ENCODE results near the gene ADD2. TPM values are rescaled to one million over a fixed set of nuclear protein-coding genes. Genes with fewer than 3 reads are reported as not detected.

The ADD2 gene
- total RNA-seq, 1 experiment from 2014 or later = 3.5 TPM

- Histone ChIP-seq H3K4me3 (no peak overlapping the region), H3K27me3 (ENCODE audit: insufficient read depth, low read depth) (peaks cover 68% of the 10 kb centered on the region), H2AFZ (no peak overlapping the region), H3K79me2 (ENCODE audit: low read depth) (no peaks in the 10 kb centered on the region), H3K4me1 (replicated peaks; ENCODE audit: insufficient read depth) (no peaks in the 10 kb centered on the region), H3K27ac (no peak overlapping the region), H3K9me3 (ENCODE audit: insufficient read depth, low read depth) (no peaks in the 10 kb centered on the region), H3K36me3 (ENCODE audit: low read depth) (no peaks in the 10 kb centered on the region), H3K4me2 (no peak overlapping the region), H3K9me2 (ENCODE audit: insufficient read depth) (no peaks in the 10 kb centered on the region), H3F3A (ENCODE audit: insufficient read depth, low read depth) (no peaks in the 10 kb centered on the region), H4K20me1 (ENCODE audit: insufficient read depth) (no peaks in the 10 kb centered on the region)
- no TSS peak for BruUV-seq (replicated peaks)
- no peak for DNase-seq
- TF ChIP-seq EZH2 (IDR thresholded peaks at IDR 0.05; ENCODE audit: low read depth) = no peak
- TF ChIP-seq, protein P1, sequence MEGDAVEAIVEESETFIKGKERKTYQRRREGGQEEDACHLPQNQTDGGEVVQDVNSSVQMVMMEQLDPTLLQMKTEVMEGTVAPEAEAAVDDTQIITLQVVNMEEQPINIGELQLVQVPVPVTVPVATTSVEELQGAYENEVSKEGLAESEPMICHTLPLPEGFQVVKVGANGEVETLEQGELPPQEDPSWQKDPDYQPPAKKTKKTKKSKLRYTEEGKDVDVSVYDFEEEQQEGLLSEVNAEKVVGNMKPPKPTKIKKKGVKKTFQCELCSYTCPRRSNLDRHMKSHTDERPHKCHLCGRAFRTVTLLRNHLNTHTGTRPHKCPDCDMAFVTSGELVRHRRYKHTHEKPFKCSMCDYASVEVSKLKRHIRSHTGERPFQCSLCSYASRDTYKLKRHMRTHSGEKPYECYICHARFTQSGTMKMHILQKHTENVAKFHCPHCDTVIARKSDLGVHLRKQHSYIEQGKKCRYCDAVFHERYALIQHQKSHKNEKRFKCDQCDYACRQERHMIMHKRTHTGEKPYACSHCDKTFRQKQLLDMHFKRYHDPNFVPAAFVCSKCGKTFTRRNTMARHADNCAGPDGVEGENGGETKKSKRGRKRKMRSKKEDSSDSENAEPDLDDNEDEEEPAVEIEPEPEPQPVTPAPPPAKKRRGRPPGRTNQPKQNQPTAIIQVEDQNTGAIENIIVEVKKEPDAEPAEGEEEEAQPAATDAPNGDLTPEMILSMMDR (conservative IDR thresholded peaks at IDR 0.05) = no peak
- ChIA-PET POLR2A (ENCODE audit: unreplicated experiment) (no interaction called here), CTCF (no interaction called here)
- intact Hi-C loops (cut with micrococcal nuclease; ENCODE audit: unreplicated experiment) = no loop called here
Observed at GRCh38 chr2:70808983-70809958, 41.3 kb upstream of the ADD2 start.

DNA sequence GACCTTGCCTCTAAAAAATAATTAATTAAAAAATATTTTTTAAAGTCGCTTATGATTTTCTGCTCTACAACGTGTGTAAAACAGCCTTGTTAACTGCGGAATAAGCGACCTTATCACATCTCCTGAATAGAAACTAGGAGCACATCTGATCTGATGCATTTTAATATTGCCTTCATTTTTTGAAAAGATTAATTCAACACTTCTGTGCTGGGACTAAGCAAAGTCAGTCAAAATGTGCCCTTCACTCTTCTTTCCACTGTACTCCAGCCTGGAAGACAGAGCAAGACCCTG is 39.8 kb upstream of the ADD2 start:
- H3K79me2 ChIP-seq (ENCODE audit: low read depth) = no peaks in the 10 kb centered on the region
- no peaks in the 10 kb centered on the region for H4K20me1 ChIP-seq (ENCODE audit: insufficient read depth)
- ChIA-PET POLR2A (ENCODE audit: unreplicated experiment) (no interaction called here), CTCF (no interaction called here)
- no peaks in the 10 kb centered on the region for H3K4me1 ChIP-seq (replicated peaks; ENCODE audit: insufficient read depth)
- BruUV-seq (replicated peaks) = no TSS peak
- no peaks in the 10 kb centered on the region for H3K36me3 ChIP-seq (ENCODE audit: low read depth)
- TF ChIP-seq, protein P1 (conservative IDR thresholded peaks at IDR 0.05) = no peak
- no peak for TF ChIP-seq EZH2 (IDR thresholded peaks at IDR 0.05; ENCODE audit: low read depth)
- H3K9me3 ChIP-seq (ENCODE audit: insufficient read depth, low read depth) = no peaks in the 10 kb centered on the region
- H3K4me3 ChIP-seq = no peak overlapping the region
- H3F3A ChIP-seq (ENCODE audit: insufficient read depth, low read depth) = no peaks in the 10 kb centered on the region
- H3K27me3 ChIP-seq (ENCODE audit: insufficient read depth, low read depth) = peaks cover 59% of the 10 kb centered on the region
- intact Hi-C loops (cut with micrococcal nuclease; ENCODE audit: unreplicated experiment) = no loop called here
- no peaks in the 10 kb centered on the region for H3K9me2 ChIP-seq (ENCODE audit: insufficient read depth)
- H3K27ac ChIP-seq = no peak overlapping the region
- H3K4me2 ChIP-seq = no peak overlapping the region
- DNase-seq = no peak
- H2AFZ ChIP-seq = no peak overlapping the region

- POLR2A ChIA-PET (ENCODE audit: unreplicated experiment) = no interaction called here
- intact Hi-C loops (cut with micrococcal nuclease; ENCODE audit: unreplicated experiment) = no loop called here
- no peak for DNase-seq
- H3K36me3 ChIP-seq (ENCODE audit: low read depth) = no peaks in the 10 kb centered on the region
- no peak overlapping the region for H3K27ac ChIP-seq
- TF ChIP-seq, protein P1 (conservative IDR thresholded peaks at IDR 0.05) = no peak
- no peak for TF ChIP-seq EZH2 (IDR thresholded peaks at IDR 0.05; ENCODE audit: low read depth)
- CTCF ChIA-PET = no interaction called here
- no peak overlapping the region for H2AFZ ChIP-seq
- H3K9me3 ChIP-seq (ENCODE audit: insufficient read depth, low read depth) = no peaks in the 10 kb centered on the region
- no peaks in the 10 kb centered on the region for H3K4me1 ChIP-seq (replicated peaks; ENCODE audit: insufficient read depth)
- H3K4me2 ChIP-seq = no peak overlapping the region
- no peaks in the 10 kb centered on the region for H3K79me2 ChIP-seq (ENCODE audit: low read depth)
- no peaks in the 10 kb centered on the region for H4K20me1 ChIP-seq (ENCODE audit: insufficient read depth)
- no peak overlapping the region for H3K4me3 ChIP-seq
- BruUV-seq (replicated peaks) = no TSS peak
- H3F3A ChIP-seq (ENCODE audit: insufficient read depth, low read depth) = no peaks in the 10 kb centered on the region
- peaks cover 54% of the 10 kb centered on the region for H3K27me3 ChIP-seq (ENCODE audit: insufficient read depth, low read depth)
- no peaks in the 10 kb centered on the region for H3K9me2 ChIP-seq (ENCODE audit: insufficient read depth)
Observed at GRCh38 chr2:70807102-70807827, 39.3 kb upstream of the ADD2 start.

Measured in PC-9 (cell line).